ENCODE data around the gene TOR4A.

TOR4A gene

DNA sequence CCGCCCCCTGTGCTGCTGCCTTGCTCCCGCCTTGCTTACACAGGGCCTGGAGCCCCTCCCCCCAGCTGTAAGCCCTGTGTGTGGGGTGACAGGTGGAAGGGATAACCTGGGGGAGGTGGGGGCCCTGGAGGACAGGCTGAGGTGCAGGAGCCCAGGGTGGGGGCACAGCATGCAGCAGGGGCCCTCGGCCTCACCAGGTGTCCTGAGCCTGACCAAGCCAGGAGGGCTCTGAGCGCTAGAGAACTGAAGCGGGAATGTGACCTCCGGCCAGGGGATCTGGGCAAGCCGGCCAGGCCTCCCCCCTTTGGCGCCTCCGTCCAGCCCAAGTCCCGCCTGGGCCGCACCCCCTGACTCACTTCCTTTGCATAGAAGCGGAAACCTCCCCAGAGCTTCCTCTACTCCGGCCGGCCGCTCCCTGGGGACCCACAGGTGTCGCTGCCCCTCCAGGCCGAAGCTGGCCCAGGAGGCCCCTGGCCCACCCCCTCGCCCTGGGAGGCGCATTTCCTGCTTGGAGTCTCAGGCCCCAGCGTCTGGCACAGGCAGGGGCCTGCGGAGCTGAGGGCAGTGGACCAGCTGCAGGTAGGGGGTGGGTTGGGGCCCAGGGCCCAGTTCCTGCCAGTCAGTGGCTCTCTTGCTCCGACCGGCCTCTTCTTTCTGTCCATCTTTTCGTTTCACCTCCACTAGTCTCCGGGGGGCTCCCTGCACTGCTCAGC lies at the start of gene TOR4A:
TSS of gene TOR4A (plus strand) at position 398 of the 713 bp plus-strand sequence. CDS start 964 bp downstream, outside the sequence.
- FAIRE-seq = no peak

DNA sequence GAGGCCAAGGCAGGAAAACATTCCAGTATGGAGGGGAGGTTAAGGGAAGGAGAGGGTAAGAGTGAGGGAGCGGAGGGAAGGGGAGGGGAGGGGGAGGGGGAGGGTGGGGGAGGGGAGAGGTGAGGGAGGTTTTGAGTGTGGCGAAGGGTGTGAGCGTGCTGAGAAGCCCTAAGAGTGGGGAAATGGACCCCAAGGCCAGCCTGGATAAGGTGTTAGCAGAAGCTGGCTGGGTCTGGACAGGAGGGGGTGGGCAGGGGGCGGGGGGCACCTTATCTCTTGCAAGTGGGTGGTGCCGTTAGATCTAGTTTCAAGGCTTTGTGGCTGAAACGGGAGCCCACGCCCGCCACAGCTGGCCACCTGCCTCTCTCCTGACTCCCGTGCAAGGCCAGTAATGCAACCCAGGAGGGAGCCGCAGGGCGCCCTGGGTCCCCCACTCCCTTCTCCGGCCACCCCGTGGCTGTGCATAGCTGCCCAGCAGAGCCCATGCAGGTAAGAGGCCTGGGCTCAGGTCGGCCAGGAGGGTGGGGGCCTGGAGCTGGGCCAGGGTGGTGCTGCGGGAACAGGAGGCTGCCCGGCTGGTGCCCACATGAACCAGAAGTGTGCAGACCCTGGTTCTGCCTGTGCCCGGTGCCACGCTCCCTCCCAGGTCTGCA lies 49.5 kb upstream of the TOR4A start:
- no peak for FAIRE-seq

DNA sequence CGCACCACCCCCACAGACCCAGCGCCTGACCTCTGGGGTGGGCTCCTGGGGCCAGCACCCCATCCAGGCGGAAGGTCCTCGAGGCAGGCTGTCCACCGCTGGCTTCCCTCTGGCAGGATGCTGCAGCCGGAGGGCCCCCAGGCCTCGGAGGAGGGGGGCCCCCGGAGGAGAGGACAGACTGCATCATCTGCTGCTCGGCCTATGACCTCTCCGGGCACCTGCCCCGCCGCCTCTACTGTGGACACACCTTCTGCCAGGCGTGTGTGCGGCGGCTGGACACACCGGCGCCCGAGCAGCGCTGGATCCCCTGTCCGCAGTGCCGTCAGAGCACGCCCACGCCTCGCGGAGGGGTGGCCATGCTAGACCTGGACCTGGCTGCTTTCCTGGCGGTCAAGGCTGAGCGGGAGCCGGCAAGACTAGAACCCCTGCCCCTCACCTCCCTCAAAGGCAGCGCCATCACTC lies 49.0 kb upstream of the TOR4A start:
- no peak for FAIRE-seq

DNA sequence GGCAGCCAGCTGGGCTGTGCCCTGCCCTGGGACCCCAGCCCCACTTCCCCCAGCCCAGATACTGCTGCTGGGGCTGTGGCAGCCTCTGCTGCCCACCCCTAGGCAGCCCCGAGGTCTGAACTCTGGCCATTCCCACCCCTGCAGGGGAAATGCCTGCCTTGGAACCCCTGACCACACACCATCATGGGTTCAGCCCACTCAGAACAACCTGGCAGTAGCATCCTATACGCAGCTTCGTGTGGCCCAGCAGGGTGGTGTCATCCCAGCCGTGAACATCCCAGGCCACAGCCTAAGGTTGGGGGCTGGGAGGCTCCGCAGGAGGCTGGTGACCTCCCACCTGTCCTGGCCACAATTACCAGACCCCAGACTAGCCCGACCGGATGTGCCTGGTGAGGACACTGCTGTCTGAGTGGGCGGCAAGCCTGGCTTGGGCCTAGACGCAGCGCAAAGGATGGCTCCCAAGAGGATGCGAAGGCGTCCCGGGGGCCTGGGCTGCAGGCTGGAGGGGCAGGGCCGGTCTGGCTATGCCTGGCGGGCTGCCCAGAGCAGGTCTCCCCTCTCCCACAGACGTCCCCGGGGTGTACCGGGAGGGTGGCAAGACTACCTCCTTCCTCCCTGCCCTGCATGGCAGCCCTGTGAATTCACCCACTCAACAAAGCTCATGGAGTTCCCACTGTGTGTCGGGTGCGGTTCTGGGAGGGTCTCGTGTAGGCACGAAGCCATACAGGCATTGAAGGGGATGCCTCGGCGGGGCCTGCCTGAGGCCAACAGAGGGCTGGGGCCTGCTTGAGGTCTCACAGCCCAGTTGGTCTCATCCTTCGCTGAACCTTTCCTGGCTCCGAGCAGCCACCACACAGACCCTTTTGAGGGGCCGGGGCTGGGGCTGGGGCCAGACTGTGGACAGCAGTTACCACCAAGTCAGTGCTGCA lies 48.3 kb upstream of the TOR4A start:
- no peak for FAIRE-seq

DNA sequence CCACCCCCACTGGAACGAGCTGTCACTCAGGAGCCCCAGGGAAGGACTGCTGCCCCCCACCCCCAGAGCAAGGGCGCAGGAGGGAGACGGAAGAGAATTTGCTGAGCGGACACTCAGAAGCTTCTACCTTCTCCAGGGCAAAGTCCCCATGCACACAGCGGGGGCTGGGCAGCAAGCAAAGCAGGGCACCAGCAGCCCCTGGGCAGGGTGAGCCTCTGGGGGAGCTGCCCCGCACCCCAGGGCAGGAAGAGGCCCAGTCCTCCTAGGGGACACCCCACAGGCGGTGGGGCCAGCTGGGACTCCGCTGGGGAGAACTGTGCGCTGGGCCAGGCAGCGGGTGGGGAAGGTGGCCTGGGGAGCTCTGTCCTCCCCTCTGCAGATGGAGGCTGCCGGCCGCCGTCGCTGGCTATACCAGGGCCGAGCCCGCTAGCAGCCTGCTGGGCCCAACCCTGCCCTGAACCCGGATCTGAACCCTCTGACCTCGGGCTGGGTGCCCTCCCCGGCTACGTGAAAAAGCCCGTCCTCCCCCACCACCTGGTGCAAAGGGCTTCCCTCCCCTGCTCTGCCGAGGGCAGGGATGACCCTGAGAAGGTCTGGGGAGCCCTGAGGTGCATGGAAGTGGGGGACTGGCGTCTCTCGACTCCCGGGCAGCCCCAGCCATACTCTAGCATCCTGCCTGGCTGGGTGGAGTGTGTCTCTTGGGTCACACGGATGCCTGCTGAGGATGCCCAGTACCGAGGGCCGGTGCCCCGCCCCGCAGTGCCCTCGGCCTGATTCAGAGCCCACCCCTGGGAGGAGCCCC lies 47.4 kb upstream of the TOR4A start:
- FAIRE-seq = no peak

DNA sequence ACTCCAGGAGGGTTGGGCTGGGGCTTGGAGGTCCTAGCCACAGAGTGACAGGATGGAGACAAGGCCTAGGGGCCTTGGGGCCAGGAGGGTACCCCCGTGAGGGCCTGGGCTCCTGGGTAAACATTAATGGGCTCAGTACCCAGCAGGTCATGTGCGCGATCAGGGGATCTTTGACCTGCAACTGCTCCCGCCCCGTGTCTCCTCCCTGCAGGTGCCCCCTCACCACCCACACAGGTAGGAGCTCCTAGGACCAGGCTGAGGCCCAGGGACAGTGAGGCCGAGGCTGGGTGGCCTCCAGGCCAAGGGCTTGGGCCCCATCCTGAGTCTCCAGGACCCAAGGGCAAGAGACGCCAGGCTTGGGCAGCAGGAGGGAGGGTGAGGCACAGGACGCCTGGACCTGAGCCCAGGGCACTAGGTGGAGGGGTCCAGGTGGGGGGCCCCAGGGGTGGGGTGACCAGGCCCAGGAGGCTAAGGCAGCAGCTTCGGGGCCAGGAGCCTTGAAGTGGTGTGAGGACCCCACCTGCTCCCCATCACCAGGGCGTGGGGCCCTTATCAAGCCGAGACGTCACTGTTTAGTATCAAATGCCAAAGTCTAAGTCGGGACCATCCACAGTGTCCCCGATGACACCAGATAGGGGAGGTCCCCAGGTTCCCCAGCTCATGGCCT lies 46.7 kb upstream of the TOR4A start, which contains the start of gene SLC34A3:
TSS of gene SLC34A3 (plus strand) at position 197 of the 667 bp plus-strand sequence. CDS start 802 bp downstream, outside the sequence.
- FAIRE-seq = no peak

DNA sequence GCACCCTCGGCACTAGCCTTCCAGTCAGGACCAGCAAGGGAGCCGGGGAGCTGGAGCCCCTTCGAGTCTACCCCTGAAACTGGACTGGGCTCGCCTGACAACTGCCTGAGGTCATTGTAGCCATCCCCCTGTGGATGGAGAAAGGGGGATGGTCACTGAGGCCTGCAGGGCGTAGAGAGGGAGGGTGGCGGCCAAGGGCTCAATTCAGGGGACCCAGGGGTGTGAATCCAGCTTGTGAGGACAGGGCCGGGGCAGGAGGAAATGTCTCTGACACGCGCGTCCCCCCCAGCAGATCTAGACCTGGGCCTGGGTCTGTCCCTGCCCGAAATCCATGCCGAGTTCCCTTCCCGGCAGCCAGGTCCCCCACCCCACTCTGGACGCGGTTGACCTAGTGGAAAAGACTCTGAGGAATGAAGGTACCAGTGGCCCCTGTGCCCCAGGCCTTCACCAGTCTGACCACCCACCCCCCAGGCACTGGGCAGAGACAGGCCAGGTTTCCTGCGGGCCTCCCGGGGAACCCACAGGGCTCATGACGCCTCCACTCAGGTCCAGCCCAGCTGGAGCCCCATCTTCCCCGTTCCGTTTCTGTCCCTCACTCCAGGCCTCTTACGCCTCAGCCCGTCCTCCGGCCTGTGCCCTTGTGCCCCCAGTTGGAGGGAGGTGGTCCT lies 46.0 kb upstream of the TOR4A start:
- no peak for FAIRE-seq

DNA sequence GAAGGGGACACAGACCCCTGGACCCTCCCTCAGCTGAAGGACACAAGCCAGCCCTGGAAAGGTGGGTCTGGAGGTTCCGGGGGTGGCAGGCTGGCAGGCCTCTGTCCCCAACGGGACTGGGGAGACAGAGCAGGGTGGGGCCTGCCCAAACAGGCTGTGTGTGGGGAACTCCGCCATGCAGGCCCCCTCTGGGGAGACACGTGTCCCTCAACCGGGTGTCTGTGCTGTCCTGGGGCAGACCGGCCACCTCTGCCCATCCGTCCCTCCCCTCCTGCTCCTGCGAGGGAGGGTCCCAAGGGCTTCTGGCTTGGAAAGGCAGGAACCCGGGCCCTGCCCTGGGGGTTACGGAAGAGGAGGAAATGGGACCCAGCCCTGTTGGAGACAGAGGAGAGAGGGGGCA lies 45.4 kb upstream of the TOR4A start:
- no peak for FAIRE-seq

DNA sequence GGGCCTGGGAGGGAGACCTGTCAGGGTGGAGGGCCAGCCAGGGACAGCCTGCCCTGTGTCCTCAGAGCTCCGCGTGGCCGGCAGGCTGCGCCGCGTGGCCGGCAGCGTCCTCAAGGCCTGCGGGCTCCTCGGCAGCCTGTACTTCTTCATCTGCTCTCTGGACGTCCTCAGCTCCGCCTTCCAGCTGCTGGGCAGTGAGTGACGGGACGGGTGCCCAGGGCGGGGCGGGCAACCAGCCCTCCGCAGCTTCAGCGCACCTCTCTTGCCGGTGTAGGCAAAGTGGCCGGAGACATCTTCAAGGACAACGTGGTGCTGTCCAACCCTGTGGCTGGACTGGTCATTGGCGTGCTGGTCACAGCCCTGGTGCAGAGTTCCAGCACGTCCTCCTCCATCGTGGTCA lies 45.0 kb upstream of the TOR4A start:
- no peak for FAIRE-seq

DNA sequence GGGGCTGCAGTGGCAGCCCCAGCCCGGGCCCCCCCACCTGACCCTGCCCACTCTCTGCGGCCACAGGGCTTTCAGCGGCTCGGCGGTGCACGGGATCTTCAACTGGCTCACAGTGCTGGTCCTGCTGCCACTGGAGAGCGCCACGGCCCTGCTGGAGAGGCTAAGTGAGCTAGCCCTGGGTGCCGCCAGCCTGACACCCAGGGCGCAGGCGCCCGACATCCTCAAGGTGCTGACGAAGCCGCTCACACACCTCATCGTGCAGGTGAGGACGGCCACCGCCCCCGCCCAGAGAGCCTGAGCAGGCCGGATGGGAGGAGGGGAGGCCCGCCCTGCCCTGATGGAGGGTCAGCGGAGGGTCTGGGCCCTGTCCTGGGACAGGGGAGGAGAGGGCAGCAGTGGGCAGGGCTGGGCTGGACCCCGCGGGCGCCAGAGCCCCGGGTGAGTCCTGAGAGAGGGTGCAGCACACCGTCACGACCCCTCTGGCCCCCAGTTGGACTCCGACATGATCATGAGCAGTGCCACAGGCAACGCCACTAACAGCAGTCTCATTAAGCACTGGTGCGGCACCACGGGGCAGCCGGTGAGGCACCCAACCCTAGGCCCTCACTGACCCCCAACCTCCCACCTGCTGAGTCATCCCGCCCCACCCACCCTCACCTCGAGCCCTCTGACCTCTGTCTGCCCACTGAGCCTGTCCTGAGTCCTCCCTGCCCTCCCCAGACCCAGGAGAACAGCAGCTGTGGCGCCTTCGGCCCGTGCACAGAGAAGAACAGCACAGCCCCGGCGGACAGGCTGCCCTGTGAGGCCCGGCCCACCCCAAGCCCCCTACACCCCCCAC lies 44.2 kb upstream of the TOR4A start:
- FAIRE-seq = no peak

DNA sequence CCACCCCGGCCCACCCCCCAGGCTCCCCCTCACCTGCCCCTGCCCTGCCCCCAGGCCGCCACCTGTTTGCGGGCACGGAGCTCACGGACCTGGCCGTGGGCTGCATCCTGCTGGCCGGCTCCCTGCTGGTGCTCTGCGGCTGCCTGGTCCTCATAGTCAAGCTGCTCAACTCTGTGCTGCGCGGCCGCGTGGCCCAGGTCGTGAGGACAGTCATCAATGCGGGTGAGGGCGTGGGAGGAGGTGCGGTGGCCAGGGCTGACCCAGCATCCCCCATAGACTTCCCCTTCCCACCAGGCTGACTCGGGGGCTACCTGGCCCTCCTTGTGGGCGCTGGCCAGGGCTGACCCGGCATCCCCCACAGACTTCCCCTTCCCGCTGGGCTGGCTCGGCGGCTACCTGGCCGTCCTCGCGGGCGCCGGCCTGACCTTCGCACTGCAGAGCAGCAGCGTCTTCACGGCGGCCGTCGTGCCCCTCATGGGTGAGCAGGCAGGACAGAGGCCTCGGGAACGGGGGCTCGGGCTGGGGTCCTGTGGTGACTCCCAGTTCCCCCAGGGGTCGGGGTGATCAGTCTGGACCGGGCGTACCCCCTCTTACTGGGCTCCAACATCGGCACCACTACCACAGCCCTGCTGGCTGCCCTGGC lies 43.4 kb upstream of the TOR4A start:
- no peak for FAIRE-seq

DNA sequence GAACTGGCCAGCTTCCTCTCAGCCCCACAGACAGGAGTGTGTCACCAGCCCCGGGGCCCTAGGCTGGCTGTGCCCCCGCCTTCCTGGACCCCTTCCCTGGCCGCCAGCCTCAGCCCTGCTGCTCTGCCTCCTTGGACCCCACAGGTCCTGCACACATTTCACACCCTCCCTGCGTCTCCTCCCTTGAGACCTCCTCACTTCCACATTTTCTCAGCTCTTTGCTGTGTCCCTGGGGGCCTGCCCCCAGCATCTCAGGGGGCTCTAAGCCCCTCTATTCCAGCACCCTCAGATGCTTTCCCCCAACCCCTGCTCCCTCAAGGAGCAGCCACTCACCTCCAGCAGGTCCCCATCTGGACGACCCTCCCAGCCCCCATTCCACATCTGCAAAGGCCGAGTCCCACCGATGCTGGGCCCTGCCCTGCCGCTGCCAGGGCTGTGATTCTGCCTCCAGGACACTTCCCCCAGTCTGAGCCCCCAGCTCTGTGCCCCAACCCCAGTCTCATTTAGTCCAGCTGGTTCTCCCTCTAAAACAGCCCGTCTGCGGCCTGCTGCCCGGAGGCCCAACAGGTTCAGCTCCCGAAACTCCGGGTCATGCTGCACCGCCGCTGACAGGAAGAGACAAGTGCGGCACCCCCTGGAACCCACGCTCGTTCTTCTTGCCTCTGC lies 42.6 kb upstream of the TOR4A start:
- no peak for FAIRE-seq

DNA sequence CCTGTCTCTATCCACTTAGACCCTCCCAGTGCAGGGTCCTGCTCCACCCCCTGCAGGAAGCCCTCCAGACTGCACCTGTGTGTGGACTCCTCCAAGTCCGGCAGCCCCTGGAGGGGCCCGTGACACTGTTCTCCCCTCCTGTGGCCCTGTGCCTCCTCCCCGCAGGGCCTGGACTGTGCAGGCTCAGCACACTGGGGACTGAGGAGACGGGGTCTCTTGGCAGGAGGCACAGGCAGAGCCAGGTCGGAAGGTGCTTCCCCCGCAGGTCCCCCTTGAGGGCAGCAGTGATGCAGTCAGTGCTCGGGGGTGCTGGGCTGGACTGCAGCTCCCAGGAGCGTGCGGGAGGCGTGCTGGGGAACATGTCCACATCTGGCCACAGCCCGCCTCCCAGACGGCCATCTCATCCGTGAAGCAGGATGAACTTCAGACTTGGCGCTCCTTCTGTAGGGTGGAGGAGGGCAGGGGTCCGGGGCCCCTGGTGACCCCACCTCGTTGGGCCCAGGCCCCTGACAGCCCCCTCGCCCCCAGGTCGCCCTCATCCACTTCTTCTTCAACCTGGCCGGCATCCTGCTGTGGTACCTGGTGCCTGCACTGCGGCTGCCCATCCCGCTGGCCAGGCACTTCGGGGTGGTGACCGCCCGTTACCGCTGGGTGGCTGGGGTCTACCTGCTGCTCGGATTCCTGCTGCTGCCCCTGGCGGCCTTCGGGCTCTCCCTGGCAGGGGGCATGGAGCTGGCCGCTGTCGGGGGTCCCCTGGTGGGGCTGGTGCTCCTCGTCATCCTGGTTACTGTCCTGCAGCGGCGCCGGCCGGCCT lies 41.9 kb upstream of the TOR4A start:
- no peak for FAIRE-seq

DNA sequence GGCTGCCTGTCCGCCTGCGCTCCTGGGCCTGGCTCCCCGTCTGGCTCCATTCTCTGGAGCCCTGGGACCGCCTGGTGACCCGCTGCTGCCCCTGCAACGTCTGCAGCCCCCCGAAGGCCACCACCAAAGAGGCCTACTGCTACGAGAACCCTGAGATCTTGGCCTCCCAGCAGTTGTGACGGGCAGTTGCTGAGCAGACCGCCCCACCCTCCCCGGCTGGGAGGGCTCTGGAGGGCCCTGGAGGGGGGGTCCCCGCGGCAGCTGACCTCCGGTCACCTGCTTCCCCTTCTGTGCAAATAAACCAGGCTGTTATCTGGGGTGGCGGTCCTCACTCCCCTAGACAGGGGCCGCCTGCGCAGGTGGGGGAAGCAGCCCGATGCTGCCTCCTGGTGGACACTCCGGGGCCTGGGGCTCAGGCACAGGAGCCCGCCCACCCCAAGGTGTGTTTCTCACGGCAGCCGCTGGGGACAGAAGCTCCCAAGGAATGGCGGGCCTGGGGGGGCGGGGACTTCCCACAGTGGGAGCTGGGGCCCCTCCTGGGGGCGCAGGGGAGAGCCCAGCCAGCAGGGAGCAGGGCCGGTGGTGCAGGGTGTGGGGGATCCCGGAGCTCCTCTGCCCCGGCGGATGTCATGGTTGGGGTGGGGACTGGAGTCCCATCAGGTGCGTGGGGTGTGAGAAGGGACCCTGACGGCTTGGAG lies 41.1 kb upstream of the TOR4A start:
- FAIRE-seq = no peak

DNA sequence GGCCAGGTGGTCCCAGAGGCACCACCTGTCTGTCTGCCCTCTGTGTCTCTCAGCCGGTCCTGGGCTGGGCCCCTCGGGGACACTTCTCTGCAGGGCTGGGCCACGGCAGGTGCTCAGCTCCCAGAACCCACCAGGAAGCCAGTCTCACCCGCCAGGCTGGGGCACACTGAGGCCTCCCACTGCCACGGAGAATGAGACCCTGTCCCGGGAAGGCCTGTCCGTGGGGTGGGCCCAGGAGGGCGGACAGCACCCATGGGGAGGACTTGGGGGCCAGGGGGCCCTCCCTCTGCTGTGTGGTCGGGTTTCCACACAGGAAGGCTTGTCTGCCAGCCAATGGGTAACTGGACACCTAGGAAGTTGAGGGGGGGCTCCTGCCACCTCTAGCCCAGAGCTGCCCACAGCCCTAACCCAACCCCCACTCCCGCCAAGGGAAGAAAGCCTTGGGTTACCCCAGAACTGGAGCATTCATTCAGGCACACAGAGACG lies 40.5 kb upstream of the TOR4A start:
- FAIRE-seq = no peak

DNA sequence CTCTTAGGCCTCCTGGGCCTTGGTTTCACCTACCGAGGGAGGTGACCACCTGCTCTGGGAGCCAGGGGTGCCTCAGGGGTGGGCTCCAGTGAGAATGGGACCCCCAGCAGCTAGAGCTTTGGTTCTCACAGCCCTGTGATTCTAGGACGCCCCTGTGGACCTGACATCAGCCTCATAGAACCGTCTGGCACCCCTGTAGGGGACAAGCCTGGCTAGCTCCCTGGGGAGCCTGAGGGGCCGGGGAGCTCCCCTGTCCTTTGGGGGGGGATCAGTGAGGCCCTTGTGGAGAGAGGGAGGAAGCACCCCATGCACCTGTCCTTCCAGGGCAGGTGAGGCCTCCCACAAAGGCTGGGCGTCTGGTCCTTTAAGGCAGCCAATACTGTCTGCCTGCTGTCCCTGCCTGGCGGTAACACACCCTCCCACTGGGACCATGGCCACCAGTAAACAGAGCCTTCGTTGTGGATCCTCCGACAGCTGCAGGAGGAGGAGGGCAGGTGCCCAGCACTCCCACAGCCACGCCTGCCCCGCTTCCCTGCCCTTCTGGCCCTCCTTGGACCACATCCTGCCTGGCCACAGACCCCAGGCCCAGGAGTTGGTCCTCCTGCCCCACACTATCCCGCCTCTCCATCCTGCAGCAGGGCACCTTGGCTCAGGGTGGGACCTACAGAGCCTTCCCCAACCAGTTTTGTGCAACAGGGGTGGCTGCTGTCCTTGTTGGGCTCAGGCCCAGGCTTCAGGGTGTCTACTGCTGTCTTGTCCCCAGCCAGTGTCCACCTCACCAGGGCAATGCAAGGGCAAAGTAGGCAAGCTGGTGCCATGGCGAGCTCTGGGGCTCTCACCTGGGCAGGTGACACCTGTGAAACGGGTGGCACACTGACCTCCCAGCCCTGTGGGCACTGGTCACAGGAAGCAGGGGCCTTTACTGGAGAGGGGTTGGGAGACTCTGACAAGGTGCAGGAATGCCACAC lies 39.5 kb upstream of the TOR4A start:
- no peak for FAIRE-seq
